Mucosa of descending colon (tissue), 3 donors: ENCODE results near the gene MAGI2. TPM values are rescaled to one million over a fixed set of nuclear protein-coding genes. Genes with fewer than 3 reads are reported as not detected.

ENCODE experiments used
- ATAC-seq: fragments of 200-7000 bp; cut with Tn5 transposase; one replicate; pipeline ENCODE4 v1.9.1; 2020; ENCODE audit warnings: mild to moderate bottlenecking, moderate library complexity
- DNase-seq, 3 donors: peaks; one replicate each; pipeline ENCODE4 v3.0.0-alpha.2; 2020
- H3K36me3 ChIP-seq: fragments of 200-600 bp; one replicate; pipeline ENCODE4 v1.8.0; 2021; ENCODE audit warnings: low read depth, mild to moderate bottlenecking
- H3K4me1 ChIP-seq: fragments of 200-600 bp; one replicate; pipeline ENCODE4 v1.8.0; 2021; ENCODE audit warnings: low read depth, mild to moderate bottlenecking
- H3K4me3 ChIP-seq: fragments of 200-600 bp; one replicate; pipeline ENCODE4 v1.8.0; 2021; ENCODE audit warnings: mild to moderate bottlenecking
- H3K9me3 ChIP-seq: fragments of 200-600 bp; one replicate; pipeline ENCODE4 v1.8.0; 2021; ENCODE audit warnings: mild to moderate bottlenecking
- CTCF ChIP-seq: fragments of 200-600 bp; IDR thresholded peaks from one replicate; pipeline ENCODE4 v1.8.0; 2022; ENCODE audit warnings: antibody characterized with exemption, mild to moderate bottlenecking
- intact Hi-C, 2 donors: fragments of 100-400 bp; cut with DNase I in 1 of 2; cut with micrococcal nuclease in 1 of 2; formaldehyde crosslinking; loops; one replicate each; pipeline versions ENCODE4 v1.11.0 to v1.11.1; 2022; cut with DNase I, micrococcal nuclease
- total RNA-seq, 3 donors: library from RNA; stranded (reverse); fragmentation: NEBNext Ultra II Directional in 2 of 3; extraction: Animal tissue kit (Norgen Biotek cat#: 25700) in 2 of 3; gene quantifications; one replicate each; pipeline versions ENCODE4 v1.2.1 to v1.2.4, GENCODE V29; 2021 to 2023
- donor health status: DM: no; HTN: no; CAD: no; lungs with moderate emphysema.
- donor health status: DM: no; HTN: no; CAD: no.
- donor health status: DM: no; HTN: yes; CAD: no.

Gene MAGI2
- total RNA-seq, 3 donors from 2014 or later, result 1.9 to 14.5 (median 2.7) TPM

GRCh38 chr7:78535655-78536054 lies 917.8 kb downstream of the MAGI2 start:
- intact Hi-C loops, result loop anchor here in 1 of 2 donors (5.0 kb wide), 1 partner anchor 147 kb away; no protein-coding TSS in a partner anchor
- TF ChIP-seq CTCF, result no peak
- H3K9me3 ChIP-seq, result no peaks in the 10 kb centered on the region
- no peaks in the 10 kb centered on the region for H3K36me3 ChIP-seq
- no peak for ATAC-seq
- DNase-seq, result no peak
- no peak overlapping the region for H3K4me3 ChIP-seq
- no peaks in the 10 kb centered on the region for H3K4me1 ChIP-seq

- intact Hi-C loops, result no loop called here
- H3K36me3 ChIP-seq, result no peaks in the 10 kb centered on the region
- no peaks in the 10 kb centered on the region for H3K4me1 ChIP-seq
- no peaks in the 10 kb centered on the region for H3K9me3 ChIP-seq
- ATAC-seq (no peak), DNase-seq (no peak)
- no peak overlapping the region for H3K4me3 ChIP-seq
- TF ChIP-seq CTCF, result no peak
Measured at GRCh38 chr7:78530351-78530750, 923.1 kb downstream of the MAGI2 start.

- H3K36me3 ChIP-seq, result no peaks in the 10 kb centered on the region
- TF ChIP-seq CTCF, result no peak
- no peaks in the 10 kb centered on the region for H3K4me1 ChIP-seq
- DNase-seq (no peak), ATAC-seq (no peak)
- no peak overlapping the region for H3K4me3 ChIP-seq
- H3K9me3 ChIP-seq, result no peaks in the 10 kb centered on the region
- intact Hi-C loops, result no loop called here
Measured at GRCh38 chr7:78529392-78529791, 924.1 kb downstream of the MAGI2 start.

GRCh38 chr7:78528964-78529363 lies 924.5 kb downstream of the MAGI2 start:
- intact Hi-C loops, result no loop called here
- TF ChIP-seq CTCF, result no peak

GRCh38 chr7:78523930-78524329 lies 929.5 kb downstream of the MAGI2 start:
- no peak for ATAC-seq
- no peak for DNase-seq
- intact Hi-C loops, result no loop called here
- TF ChIP-seq CTCF, result no peak
- Histone ChIP-seq H3K36me3 (no peaks in the 10 kb centered on the region), H3K4me3 (no peak overlapping the region), H3K4me1 (no peaks in the 10 kb centered on the region), H3K9me3 (no peaks in the 10 kb centered on the region)

More at GRCh38 chr7:78528964-78529363, 924.5 kb downstream of the MAGI2 start:
- no peak for DNase-seq
- Histone ChIP-seq H3K36me3 (no peaks in the 10 kb centered on the region), H3K4me3 (no peak overlapping the region), H3K4me1 (no peaks in the 10 kb centered on the region), H3K9me3 (no peaks in the 10 kb centered on the region)
- no peak for ATAC-seq

- no peak for TF ChIP-seq CTCF
- intact Hi-C loops, result no loop called here
- no peak overlapping the region for H3K4me3 ChIP-seq
- no peak for ATAC-seq
- no peaks in the 10 kb centered on the region for H3K36me3 ChIP-seq
- no peaks in the 10 kb centered on the region for H3K9me3 ChIP-seq
- no peaks in the 10 kb centered on the region for H3K4me1 ChIP-seq
- DNase-seq, result no peak
Measured at GRCh38 chr7:78521961-78522360, 931.5 kb downstream of the MAGI2 start.
